Panc1 (cell line): ENCODE measurements around the gene RAB12. TPM values are rescaled to one million over a fixed set of nuclear protein-coding genes. Genes with fewer than 3 reads are reported as not detected.

Experiments used
- ATAC-seq: fragments of 200-7000 bp; cut with Tn5 transposase; 2 replicates; pipeline ENCODE4 v1.9.1; 2020; ENCODE audit warnings: mild to moderate bottlenecking, moderate library complexity
- BruUV-seq: library from RNA; stranded (reverse); fragments of 400-500 nt; replicated peaks from 2 replicates; lab custom pipeline; 2021; lab: Mats Ljungman, UMichigan
- CTCF ChIA-PET: fragments of 300-600 bp; sonication (Branson Sonifier 250); formaldehyde crosslinking; loops from one replicate; lab custom pipeline; 2022; ENCODE audit warnings: antibody characterized with exemption; lab: Charles Lee
- POLR2A ChIA-PET: fragments of 300-600 bp; sonication (Branson Sonifier 250); formaldehyde crosslinking; loops from one replicate; lab custom pipeline; 2022; ENCODE audit warnings: antibody characterized with exemption; lab: Charles Lee
- DNase-seq: peaks from one replicate; pipeline ENCODE4 v3.0.0-alpha.2; 2010; ENCODE audit warnings: low read depth, low spot score
- H3K27ac ChIP-seq: 2 replicates; pipeline ENCODE4 v1.5.1; 2011; ENCODE audit warnings: mild to moderate bottlenecking, low read length, inconsistent platforms
- H3K27me3 ChIP-seq: fragments of 200-500 bp; sonication (Bioruptor generic); 2 replicates; pipeline ENCODE4 v1.6.0; 2014; ENCODE audit warnings: low read length, inconsistent platforms; ENCODE audit not compliant: control insufficient read depth, insufficient read depth
- H3K36me3 ChIP-seq: fragments of 200-500 bp; sonication (Bioruptor generic); 2 replicates; pipeline ENCODE4 v1.5.1; 2014; ENCODE audit warnings: inconsistent platforms, mild to moderate bottlenecking, low read length, moderate library complexity; ENCODE audit not compliant: control insufficient read depth, insufficient read depth
- H3K4me1 ChIP-seq: 2 replicates; pipeline ENCODE4 v1.5.1; 2011; ENCODE audit warnings: inconsistent platforms, mild to moderate bottlenecking, low read length, moderate library complexity; ENCODE audit not compliant: control insufficient read depth, insufficient read depth
- H3K4me3 ChIP-seq, 2 experiments: 2 replicates each; pipeline ENCODE4 v1.5.1; 2011 to 2012; ENCODE audit warnings: low read depth in 2 of 2, low read length in 2 of 2, mild to moderate bottlenecking in 2 of 2, inconsistent platforms in 1 of 2, moderate library complexity in 1 of 2
- H3K9me3 ChIP-seq: fragments of 200-500 bp; sonication (Bioruptor generic); 2 replicates; pipeline ENCODE4 v1.5.1; 2014; ENCODE audit warnings: low read depth, mild to moderate bottlenecking, inconsistent platforms, low read length, moderate library complexity; ENCODE audit not compliant: control insufficient read depth, insufficient read depth
- POLR2AphosphoS5 ChIP-seq: IDR thresholded peaks from 2 replicates; pipeline ENCODE4 v1.6.1; 2012; ENCODE audit warnings: mild to moderate bottlenecking, low read depth, low read length, moderate library complexity
- SIN3A ChIP-seq: IDR thresholded peaks from 2 replicates; pipeline ENCODE4 v1.6.1; 2012; ENCODE audit warnings: low read depth, mild to moderate bottlenecking, low read length, moderate library complexity, borderline replicate concordance; ENCODE audit not compliant: insufficient read depth
- TCF7L2 ChIP-seq: IDR thresholded peaks from 2 replicates; pipeline ENCODE4 v1.6.1; 2011; ENCODE audit warnings: mild to moderate bottlenecking, low read depth, low read length, inconsistent platforms
- in situ Hi-C: cut with HindIII; loops from 2 replicates; pipeline ENCODE4 v1.10.0; 2016; ENCODE audit warnings: low sequenced_read_pairs, low pct_unique_long_range_greater_than_20kb
- intact Hi-C: fragments of 100-400 bp; cut with micrococcal nuclease; formaldehyde crosslinking; loops from one replicate; pipeline ENCODE4 v1.10.0; 2022; ENCODE audit not compliant: unreplicated experiment
- total RNA-seq: library from RNA; stranded (reverse); gene quantifications from one replicate; pipeline ENCODE4 v1.2.1, GENCODE V29; 2021; ENCODE audit not compliant: unreplicated experiment
- TF ChIP-seq, protein P1 (sequence below), 2 experiments: IDR thresholded peaks; 2 replicates each; pipeline ENCODE4 v1.6.1; 2011 to 2012; ENCODE audit warnings: low read depth in 2 of 2, control low read depth in 1 of 2, low read length in 1 of 2, mild to moderate bottlenecking in 1 of 2, moderate library complexity in 1 of 2; ENCODE audit not compliant: insufficient read depth in 1 of 2
- TF ChIP-seq, protein P2 (sequence below): fragments of 450-650 bp; IDR thresholded peaks from 2 replicates; pipeline ENCODE4 v1.5.1; 2017; ENCODE audit warnings: mild to moderate bottlenecking

Gene RAB12
- total RNA-seq, 1 experiment from 2014 or later, result 35.7 TPM

DNA sequence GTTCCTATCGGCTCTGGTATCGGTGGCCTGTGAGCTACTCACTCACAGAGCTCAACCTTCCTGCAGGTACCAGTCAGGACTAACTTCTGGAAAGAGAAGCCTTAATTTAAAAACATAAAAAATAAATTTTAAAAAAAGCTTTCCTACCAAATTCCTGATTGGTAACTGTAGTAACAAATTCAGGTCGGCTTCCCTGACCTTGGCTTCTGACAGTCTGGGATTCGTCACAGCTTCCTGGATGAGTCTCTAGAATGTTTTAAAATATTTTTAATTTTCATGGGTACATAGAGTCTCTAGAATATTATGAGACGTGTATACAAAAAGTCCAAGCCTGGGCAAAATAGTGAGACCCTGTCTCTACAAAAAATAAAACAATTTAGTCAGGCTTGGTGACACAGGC is 51.1 kb downstream of the RAB12 start:
- no TSS peak for BruUV-seq
- Histone ChIP-seq H3K27me3 (no peaks in the 10 kb centered on the region), H3K4me1 (no peaks in the 10 kb centered on the region), H3K4me3 (no peak overlapping the region), H3K36me3 (no peaks in the 10 kb centered on the region), H3K27ac (no peak overlapping the region), H3K9me3 (no peaks in the 10 kb centered on the region; the same call in 1 of the 2 replicates)
- intact Hi-C loops (no loop called here), in situ Hi-C loops (no loop called here)
- ChIA-PET CTCF (no interaction called here), POLR2A (no interaction called here)
- ATAC-seq (no peak), DNase-seq (no peak)
- TF ChIP-seq SIN3A, result no peak
- TF ChIP-seq, protein P1, sequence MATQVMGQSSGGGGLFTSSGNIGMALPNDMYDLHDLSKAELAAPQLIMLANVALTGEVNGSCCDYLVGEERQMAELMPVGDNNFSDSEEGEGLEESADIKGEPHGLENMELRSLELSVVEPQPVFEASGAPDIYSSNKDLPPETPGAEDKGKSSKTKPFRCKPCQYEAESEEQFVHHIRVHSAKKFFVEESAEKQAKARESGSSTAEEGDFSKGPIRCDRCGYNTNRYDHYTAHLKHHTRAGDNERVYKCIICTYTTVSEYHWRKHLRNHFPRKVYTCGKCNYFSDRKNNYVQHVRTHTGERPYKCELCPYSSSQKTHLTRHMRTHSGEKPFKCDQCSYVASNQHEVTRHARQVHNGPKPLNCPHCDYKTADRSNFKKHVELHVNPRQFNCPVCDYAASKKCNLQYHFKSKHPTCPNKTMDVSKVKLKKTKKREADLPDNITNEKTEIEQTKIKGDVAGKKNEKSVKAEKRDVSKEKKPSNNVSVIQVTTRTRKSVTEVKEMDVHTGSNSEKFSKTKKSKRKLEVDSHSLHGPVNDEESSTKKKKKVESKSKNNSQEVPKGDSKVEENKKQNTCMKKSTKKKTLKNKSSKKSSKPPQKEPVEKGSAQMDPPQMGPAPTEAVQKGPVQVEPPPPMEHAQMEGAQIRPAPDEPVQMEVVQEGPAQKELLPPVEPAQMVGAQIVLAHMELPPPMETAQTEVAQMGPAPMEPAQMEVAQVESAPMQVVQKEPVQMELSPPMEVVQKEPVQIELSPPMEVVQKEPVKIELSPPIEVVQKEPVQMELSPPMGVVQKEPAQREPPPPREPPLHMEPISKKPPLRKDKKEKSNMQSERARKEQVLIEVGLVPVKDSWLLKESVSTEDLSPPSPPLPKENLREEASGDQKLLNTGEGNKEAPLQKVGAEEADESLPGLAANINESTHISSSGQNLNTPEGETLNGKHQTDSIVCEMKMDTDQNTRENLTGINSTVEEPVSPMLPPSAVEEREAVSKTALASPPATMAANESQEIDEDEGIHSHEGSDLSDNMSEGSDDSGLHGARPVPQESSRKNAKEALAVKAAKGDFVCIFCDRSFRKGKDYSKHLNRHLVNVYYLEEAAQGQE (IDR thresholded peaks at IDR 0.05; ENCODE audit: insufficient read depth in 1 of 2, low read depth in 2 of 2, low read length in 1 of 2), result no peak
- TF ChIP-seq TCF7L2, result no peak
- TF ChIP-seq POLR2AphosphoS5, result no peak
- TF ChIP-seq, protein P2, sequence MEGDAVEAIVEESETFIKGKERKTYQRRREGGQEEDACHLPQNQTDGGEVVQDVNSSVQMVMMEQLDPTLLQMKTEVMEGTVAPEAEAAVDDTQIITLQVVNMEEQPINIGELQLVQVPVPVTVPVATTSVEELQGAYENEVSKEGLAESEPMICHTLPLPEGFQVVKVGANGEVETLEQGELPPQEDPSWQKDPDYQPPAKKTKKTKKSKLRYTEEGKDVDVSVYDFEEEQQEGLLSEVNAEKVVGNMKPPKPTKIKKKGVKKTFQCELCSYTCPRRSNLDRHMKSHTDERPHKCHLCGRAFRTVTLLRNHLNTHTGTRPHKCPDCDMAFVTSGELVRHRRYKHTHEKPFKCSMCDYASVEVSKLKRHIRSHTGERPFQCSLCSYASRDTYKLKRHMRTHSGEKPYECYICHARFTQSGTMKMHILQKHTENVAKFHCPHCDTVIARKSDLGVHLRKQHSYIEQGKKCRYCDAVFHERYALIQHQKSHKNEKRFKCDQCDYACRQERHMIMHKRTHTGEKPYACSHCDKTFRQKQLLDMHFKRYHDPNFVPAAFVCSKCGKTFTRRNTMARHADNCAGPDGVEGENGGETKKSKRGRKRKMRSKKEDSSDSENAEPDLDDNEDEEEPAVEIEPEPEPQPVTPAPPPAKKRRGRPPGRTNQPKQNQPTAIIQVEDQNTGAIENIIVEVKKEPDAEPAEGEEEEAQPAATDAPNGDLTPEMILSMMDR, result no peak

DNA sequence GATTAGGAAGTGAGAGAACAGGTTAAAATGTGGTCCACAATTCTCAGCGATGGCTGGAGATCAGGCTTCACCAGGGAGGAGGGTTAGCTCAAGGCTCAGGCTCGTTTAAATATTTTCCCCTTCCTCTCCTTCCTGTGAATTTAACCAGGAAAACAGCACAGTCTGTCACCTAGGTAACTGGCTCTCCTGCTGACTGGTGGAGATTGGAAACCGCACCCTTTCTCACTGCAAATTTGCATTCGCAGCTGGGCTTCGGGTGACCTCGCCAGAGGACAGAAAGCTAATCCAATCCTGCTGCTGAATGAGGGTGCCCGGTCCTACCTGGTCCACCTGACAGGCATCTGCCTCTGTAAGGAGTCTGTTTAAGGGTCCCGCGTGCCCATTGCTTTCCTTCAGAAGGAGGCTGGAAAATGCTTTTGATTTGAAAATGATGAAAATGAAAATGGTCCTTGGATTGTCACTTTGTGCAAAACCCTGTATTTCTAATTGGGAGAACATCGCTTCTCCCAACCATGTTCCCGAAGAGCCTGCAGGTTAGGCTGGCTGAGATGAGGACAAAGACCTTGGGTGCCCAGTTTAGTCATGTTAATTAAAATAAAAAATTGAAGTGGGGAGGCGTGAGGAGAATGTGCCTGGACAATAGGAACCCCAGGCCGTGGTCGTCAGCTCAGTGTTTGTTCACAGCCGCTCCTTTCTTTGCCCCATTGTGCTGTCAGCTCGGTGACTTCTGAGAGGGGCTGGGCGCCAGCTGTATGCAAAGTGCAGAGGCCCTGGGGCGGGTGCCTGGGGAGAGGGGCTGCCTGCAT is 52.7 kb downstream of the RAB12 start:
- Histone ChIP-seq H3K27ac (no peak overlapping the region), H3K36me3 (no peaks in the 10 kb centered on the region), H3K4me3 (no peak overlapping the region), H3K9me3 (no peaks in the 10 kb centered on the region; the same call in 1 of the 2 replicates), H3K27me3 (no peaks in the 10 kb centered on the region), H3K4me1 (no peaks in the 10 kb centered on the region)
- intact Hi-C loops, result no loop called here
- ATAC-seq (no peak), DNase-seq (no peak)
- TF ChIP-seq SIN3A (no peak), POLR2AphosphoS5 (no peak), TCF7L2 (no peak)
- TF ChIP-seq, protein P1 (IDR thresholded peaks at IDR 0.05; ENCODE audit: insufficient read depth in 1 of 2, low read depth in 2 of 2, low read length in 1 of 2), result no peak
- TF ChIP-seq, protein P2, result no peak
- ChIA-PET CTCF (no interaction called here), POLR2A (no interaction called here)
- BruUV-seq, result no TSS peak
- in situ Hi-C loops, result no loop called here
